GM12891 (cell line): ENCODE measurements around the gene SORBS1.

ENCODE experiments used
- POLR2A ChIP-seq: IDR thresholded peaks from 2 replicates; pipeline ENCODE4 v1.6.1; 2011; ENCODE audit warnings: low read depth, low read length, control low read depth
- POLR2AphosphoS5 ChIP-seq: IDR thresholded peaks from 2 replicates; pipeline ENCODE4 v1.6.1; 2011; ENCODE audit warnings: low read depth, low read length, control low read depth
- SPI1 ChIP-seq: IDR thresholded peaks from 2 replicates; pipeline ENCODE4 v1.6.1; 2011; ENCODE audit warnings: low read depth, low read length, control low read depth
- TAF1 ChIP-seq: IDR thresholded peaks from 2 replicates; pipeline ENCODE4 v1.6.1; 2011; ENCODE audit warnings: low read depth, low read length, control low read depth

DNA sequence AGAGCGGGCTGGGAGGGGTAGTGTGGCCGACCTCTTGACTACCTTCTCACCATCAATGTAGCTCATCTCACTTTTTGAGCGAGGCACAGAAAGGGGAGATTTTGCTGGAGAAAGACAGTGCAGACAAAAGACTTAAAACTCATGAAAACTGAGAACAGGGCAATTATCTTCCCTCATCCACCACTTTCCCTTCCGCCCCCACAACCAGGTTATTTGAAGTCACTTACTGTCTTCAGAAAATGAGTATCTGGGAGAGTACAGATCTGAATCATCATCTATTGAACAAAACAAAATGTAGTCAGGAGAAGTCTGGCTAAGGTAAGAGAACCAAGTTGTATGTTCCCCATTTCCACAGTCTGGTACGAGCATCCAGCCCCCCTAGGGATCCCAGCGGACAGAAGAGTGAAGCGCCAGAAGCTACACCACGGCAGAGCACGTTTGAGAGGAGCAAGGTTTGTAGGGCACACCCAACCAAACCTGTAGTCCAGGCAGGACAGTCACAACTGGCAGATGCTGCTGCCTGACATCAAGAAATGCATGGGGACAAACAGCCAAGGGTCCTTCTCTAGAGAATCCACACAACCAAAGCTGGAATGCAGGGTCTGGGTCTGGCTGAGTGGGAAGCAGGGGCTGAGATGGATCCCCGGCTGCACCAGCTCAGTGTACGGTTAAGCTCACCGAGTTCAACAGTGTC is 177.0 kb downstream of the SORBS1 start:
- TF ChIP-seq TAF1 (no peak), POLR2A (no peak), POLR2AphosphoS5 (no peak), SPI1 (no peak)
